H9 (cell line): ENCODE results near the gene DNAJC11. TPM values are rescaled to one million over a fixed set of nuclear protein-coding genes. Genes with fewer than 3 reads are reported as not detected.
A peak's percentile ranks its signal among the peaks of the same experiment; 100 is the strongest.

ENCODE experiments used
- DNase-seq: peaks from one replicate; pipeline ENCODE4 v3.0.0-alpha.2; 2017
- H2AFZ ChIP-seq: one replicate; pipeline ENCODE4 v1.6.1; 2013; ENCODE audit warnings: mild to moderate bottlenecking, low read length, control low read depth, moderate library complexity
- H2AK5ac ChIP-seq: 2 replicates; pipeline ENCODE4 v1.6.1; 2013; ENCODE audit warnings: low read length, control low read depth, mixed read lengths; ENCODE audit not compliant: insufficient read length
- H2BK120ac ChIP-seq: one replicate; pipeline ENCODE4 v1.6.1; 2013; ENCODE audit warnings: low read depth, mild to moderate bottlenecking, low read length, control low read depth, inconsistent platforms; ENCODE audit not compliant: poor library complexity, severe bottlenecking
- H2BK12ac ChIP-seq: 2 replicates; pipeline ENCODE4 v1.6.1; 2013; ENCODE audit warnings: low read length, control low read depth, mixed read lengths, low read depth; ENCODE audit not compliant: insufficient read length
- H2BK15ac ChIP-seq: 2 replicates; pipeline ENCODE4 v1.6.1; 2013; ENCODE audit warnings: low read depth, low read length, control low read depth
- H2BK20ac ChIP-seq: one replicate; pipeline ENCODE4 v1.6.1; 2013; ENCODE audit warnings: low read depth, mild to moderate bottlenecking, low read length, control low read depth, inconsistent platforms; ENCODE audit not compliant: poor library complexity, severe bottlenecking
- H2BK5ac ChIP-seq: 2 replicates; pipeline ENCODE4 v1.6.1; 2013; ENCODE audit warnings: low read length, control low read depth, mixed read lengths; ENCODE audit not compliant: insufficient read length
- H3K14ac ChIP-seq: 2 replicates; pipeline ENCODE4 v1.6.1; 2013; ENCODE audit warnings: low read length, control low read depth; ENCODE audit not compliant: insufficient read depth
- H3K18ac ChIP-seq: 2 replicates; pipeline ENCODE4 v1.6.1; 2013; ENCODE audit warnings: low read depth, mild to moderate bottlenecking, mixed read lengths, low read length, control low read depth; ENCODE audit not compliant: insufficient read length
- H3K23ac ChIP-seq: 2 replicates; pipeline ENCODE4 v1.6.1; 2013; ENCODE audit warnings: low read length, control low read depth, mixed read lengths, low read depth; ENCODE audit not compliant: insufficient read length
- H3K23me2 ChIP-seq: 2 replicates; pipeline ENCODE4 v1.6.1; 2013; ENCODE audit warnings: low read depth, mild to moderate bottlenecking, mixed read lengths, low read length, control low read depth; ENCODE audit not compliant: insufficient read length, poor library complexity, severe bottlenecking
- H3K27ac ChIP-seq: 2 replicates; pipeline ENCODE4 v1.5.1; 2013; ENCODE audit warnings: low read length, control low read depth, mixed read lengths, low read depth; ENCODE audit not compliant: insufficient read length
- H3K27me3 ChIP-seq: 2 replicates; pipeline ENCODE4 v1.6.1; 2013; ENCODE audit warnings: low read length, control low read depth, inconsistent platforms; ENCODE audit not compliant: insufficient read depth
- H3K4ac ChIP-seq: 2 replicates; pipeline ENCODE4 v1.6.1; 2013; ENCODE audit warnings: low read depth, mild to moderate bottlenecking, control low read depth, inconsistent platforms, low read length, moderate library complexity
- H3K4me1 ChIP-seq: 2 replicates; pipeline ENCODE4 v1.6.1; 2013; ENCODE audit warnings: low read length, control low read depth, inconsistent platforms; ENCODE audit not compliant: insufficient read depth
- H3K4me2 ChIP-seq: 2 replicates; pipeline ENCODE4 v1.6.1; 2013; ENCODE audit warnings: low read length, control low read depth, mixed read lengths; ENCODE audit not compliant: insufficient read length, insufficient read depth
- H3K56ac ChIP-seq: 2 replicates; pipeline ENCODE4 v1.6.1; 2013; ENCODE audit warnings: low read depth, mild to moderate bottlenecking, mixed read lengths, low read length, control low read depth; ENCODE audit not compliant: insufficient read length
- H3K79me1 ChIP-seq: 2 replicates; pipeline ENCODE4 v1.6.1; 2013; ENCODE audit warnings: low read depth, mild to moderate bottlenecking, moderate library complexity, low read length, control low read depth, inconsistent platforms; ENCODE audit not compliant: insufficient read depth, poor library complexity, severe bottlenecking
- H3K79me2 ChIP-seq: 2 replicates; pipeline ENCODE4 v1.6.1; 2013; ENCODE audit warnings: low read length, control low read depth, inconsistent platforms; ENCODE audit not compliant: insufficient read depth
- H3K9ac ChIP-seq: 2 replicates; pipeline ENCODE4 v1.6.1; 2013; ENCODE audit warnings: low read length, control low read depth, mixed read lengths; ENCODE audit not compliant: insufficient read length; ENCODE audit errors: extremely low read depth
- H3K9me3 ChIP-seq: one replicate; pipeline ENCODE4 v1.6.1; 2013; ENCODE audit warnings: low read depth, low read length, inconsistent platforms; ENCODE audit not compliant: control insufficient read depth
- H3T11ph ChIP-seq: one replicate; pipeline ENCODE4 v1.6.1; 2013; ENCODE audit warnings: mild to moderate bottlenecking, low read length, control low read depth, inconsistent platforms
- H4K20me1 ChIP-seq: one replicate; pipeline ENCODE4 v1.6.1; 2013; ENCODE audit not compliant: control insufficient read depth, insufficient read length, insufficient read depth
- H4K5ac ChIP-seq: 2 replicates; pipeline ENCODE4 v1.6.1; 2013; ENCODE audit warnings: low read depth, mild to moderate bottlenecking, mixed read lengths, low read length, control low read depth; ENCODE audit not compliant: insufficient read length
- H4K8ac ChIP-seq: replicated peaks from 2 replicates; pipeline ENCODE4 v1.6.1; 2013; ENCODE audit warnings: low read length, control low read depth, mixed read lengths, low read depth; ENCODE audit not compliant: insufficient read length
- H4K91ac ChIP-seq: 2 replicates; pipeline ENCODE4 v1.6.1; 2013; ENCODE audit warnings: low read depth, mild to moderate bottlenecking, moderate library complexity, mixed read lengths, low read length, control low read depth; ENCODE audit not compliant: insufficient read length
- H3K27ac Mint-ChIP-seq, 3 experiments: 2 replicates in 2 of 3; 3 replicates in 1 of 3; pipeline ENCODE4 v1.8.0; 2020 to 2021; ENCODE audit warnings: mixed read lengths in 3 of 3, mild to moderate bottlenecking in 1 of 3, moderate library complexity in 1 of 3
- H3K27me3 Mint-ChIP-seq: 2 replicates; pipeline ENCODE4 v1.8.0; 2021; ENCODE audit warnings: low read depth, mild to moderate bottlenecking, moderate library complexity, mixed read lengths
- H3K36me3 Mint-ChIP-seq, 3 experiments: 2 replicates in 2 of 3; 3 replicates in 1 of 3; pipeline ENCODE4 v1.8.0; 2020 to 2021; ENCODE audit warnings: low read depth in 3 of 3, mixed read lengths in 3 of 3; ENCODE audit not compliant: insufficient read depth in 1 of 3
- H3K4me1 Mint-ChIP-seq, 2 experiments: 2 replicates each; pipeline ENCODE4 v1.8.0; 2020; ENCODE audit warnings: mixed read lengths in 2 of 2
- H3K4me3 Mint-ChIP-seq, 2 experiments: 2 replicates in 1 of 2; 3 replicates in 1 of 2; pipeline ENCODE4 v1.8.0; 2020 to 2021; ENCODE audit warnings: mild to moderate bottlenecking in 2 of 2, mixed read lengths in 2 of 2, moderate library complexity in 1 of 2
- H3K9me3 Mint-ChIP-seq, 2 experiments: 2 replicates in 1 of 2; 3 replicates in 1 of 2; pipeline ENCODE4 v1.8.0; 2020; ENCODE audit warnings: mild to moderate bottlenecking in 2 of 2, mixed read lengths in 2 of 2, moderate library complexity in 1 of 2
- WGBS: extraction: QIAGEN DNeasy Blood & Tissue Kit; methylation state at CpG from one replicate; pipeline ENCODE4 v1.1.7; 2013; ENCODE audit warnings: missing lambda C conversion rate, low lambda C conversion rate, mixed read lengths; ENCODE audit not compliant: insufficient read length; ENCODE audit errors: extremely low coverage; 5-methylcytosine and 5-hydroxymethylcytosine counted together
- total RNA-seq: library from RNA; stranded (reverse); gene quantifications from 2 replicates; pipeline ENCODE4 v1.2.1, GENCODE V29; 2021
- TF ChIP-seq, protein P1 (sequence below): fragments of 200-600 bp; sonication (generic); conservative IDR thresholded peaks from 3 replicates; pipeline ENCODE4 v1.8.0; 2021; ENCODE audit warnings: antibody characterized with exemption, mild to moderate bottlenecking

DNAJC11 gene
- total RNA-seq, 1 experiment from 2014 or later: 88.5 TPM

DNA sequence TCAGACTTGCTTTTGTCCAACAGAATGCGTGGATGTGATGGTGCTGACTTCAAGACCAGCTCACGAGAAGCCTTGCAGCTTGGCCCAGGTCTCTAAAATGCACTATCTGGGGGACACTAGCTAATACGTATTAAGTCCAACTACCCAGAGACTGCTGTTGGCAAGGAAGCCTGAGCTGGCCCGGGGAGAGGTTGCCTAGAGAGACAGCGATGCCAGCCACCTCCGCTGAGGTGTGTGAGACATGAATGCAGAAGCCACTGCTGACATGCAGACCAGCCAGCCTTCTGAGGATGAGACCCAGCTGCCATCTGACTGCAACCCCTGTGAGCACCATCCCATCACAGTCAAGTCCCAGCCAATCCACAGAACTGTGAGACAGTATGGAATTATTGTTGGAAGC, 44.5 kb downstream of the DNAJC11 start:
- no peak overlapping the region for H2BK15ac ChIP-seq
- WGBS: no CpG with 5 or more reads among the region's 6 CpGs
- no peak for DNase-seq
- no peaks in the 10 kb centered on the region for H3K23me2 ChIP-seq
- no peak overlapping the region for H3K56ac ChIP-seq
- H4K8ac ChIP-seq: no peak overlapping the region
- H2BK20ac ChIP-seq: no peak overlapping the region
- TF ChIP-seq, protein P1, sequence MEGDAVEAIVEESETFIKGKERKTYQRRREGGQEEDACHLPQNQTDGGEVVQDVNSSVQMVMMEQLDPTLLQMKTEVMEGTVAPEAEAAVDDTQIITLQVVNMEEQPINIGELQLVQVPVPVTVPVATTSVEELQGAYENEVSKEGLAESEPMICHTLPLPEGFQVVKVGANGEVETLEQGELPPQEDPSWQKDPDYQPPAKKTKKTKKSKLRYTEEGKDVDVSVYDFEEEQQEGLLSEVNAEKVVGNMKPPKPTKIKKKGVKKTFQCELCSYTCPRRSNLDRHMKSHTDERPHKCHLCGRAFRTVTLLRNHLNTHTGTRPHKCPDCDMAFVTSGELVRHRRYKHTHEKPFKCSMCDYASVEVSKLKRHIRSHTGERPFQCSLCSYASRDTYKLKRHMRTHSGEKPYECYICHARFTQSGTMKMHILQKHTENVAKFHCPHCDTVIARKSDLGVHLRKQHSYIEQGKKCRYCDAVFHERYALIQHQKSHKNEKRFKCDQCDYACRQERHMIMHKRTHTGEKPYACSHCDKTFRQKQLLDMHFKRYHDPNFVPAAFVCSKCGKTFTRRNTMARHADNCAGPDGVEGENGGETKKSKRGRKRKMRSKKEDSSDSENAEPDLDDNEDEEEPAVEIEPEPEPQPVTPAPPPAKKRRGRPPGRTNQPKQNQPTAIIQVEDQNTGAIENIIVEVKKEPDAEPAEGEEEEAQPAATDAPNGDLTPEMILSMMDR: no peak
- no peak overlapping the region for H2BK12ac ChIP-seq
- no peak overlapping the region for H3K23ac ChIP-seq
- no peak overlapping the region for H2BK5ac ChIP-seq
- no peaks in the 10 kb centered on the region for H3K79me2 ChIP-seq
- no peak overlapping the region for H3K27ac ChIP-seq
- no peak overlapping the region for H3K4me2 ChIP-seq
- H3K9ac ChIP-seq: no peak overlapping the region
- H4K5ac ChIP-seq: no peak overlapping the region
- no peak overlapping the region for H2BK120ac ChIP-seq
- no peaks in the 10 kb centered on the region for H3K4me1 ChIP-seq
- H3K4ac ChIP-seq: no peak overlapping the region
- H2AK5ac ChIP-seq: no peak overlapping the region
- H2AFZ ChIP-seq: no peak overlapping the region
- H4K91ac ChIP-seq: no peak overlapping the region
- Mint-ChIP-seq H3K36me3 (peaks cover 17 to 32% (median 31%) of the 10 kb centered on the region in 3 experiments; a peak in 6 of 7 replicates), H3K4me1 (no peaks in the 10 kb centered on the region), H3K9me3 (no peaks in the 10 kb centered on the region), H3K4me3 (no peak overlapping the region), H3K27me3 (no peaks in the 10 kb centered on the region), H3K27ac (peak overlapping the region in 1 of 3 experiments; percentile 44; a peak in 1 of 7 replicates)
- H3K9me3 ChIP-seq: no peaks in the 10 kb centered on the region
- H3K14ac ChIP-seq: no peak overlapping the region
- H4K20me1 ChIP-seq: no peaks in the 10 kb centered on the region
- H3K27me3 ChIP-seq: no peaks in the 10 kb centered on the region
- no peak overlapping the region for H3K18ac ChIP-seq
- no peaks in the 10 kb centered on the region for H3K79me1 ChIP-seq
- no peak overlapping the region for H3T11ph ChIP-seq
